Measurements from ENCODE around the gene COX6A2.

Gene COX6A2

GRCh38 chr16:31470615-31471014 is 42.5 kb upstream of the COX6A2 start:
- DNase-seq (ENCODE audit: low spot score): no peak
- TF ChIP-seq CTCF (IDR thresholded peaks at IDR 0.05; ENCODE audit: extremely low read depth, insufficient read depth, missing control alignments): no peak
- in situ Hi-C loops (cut with MboI; ENCODE audit: low pct_unique_long_range_greater_than_20kb, low sequenced_read_pairs, unreplicated experiment): loop anchor here (25.0 kb wide), 1 partner anchor 392 kb away; the partner anchor contains the start of gene ZNF267

GRCh38 chr16:31467858-31468257 is 39.7 kb upstream of the COX6A2 start:
- in situ Hi-C loops (cut with MboI; ENCODE audit: low pct_unique_long_range_greater_than_20kb, low sequenced_read_pairs, unreplicated experiment): loop anchor here (25.0 kb wide), 1 partner anchor 394 kb away; the partner anchor contains the start of gene ZNF267
- no peak for TF ChIP-seq CTCF (IDR thresholded peaks at IDR 0.05; ENCODE audit: extremely low read depth, insufficient read depth, missing control alignments)
- no peak for DNase-seq (ENCODE audit: low spot score)

GRCh38 chr16:31467151-31467773 is 39.1 kb upstream of the COX6A2 start:
- in situ Hi-C loops (cut with MboI; ENCODE audit: low pct_unique_long_range_greater_than_20kb, low sequenced_read_pairs, unreplicated experiment): loop anchor here (25.0 kb wide), 1 partner anchor 395 kb away; the partner anchor contains the start of gene ZNF267
- DNase-seq (ENCODE audit: low spot score): no peak
- TF ChIP-seq CTCF (IDR thresholded peaks at IDR 0.05; ENCODE audit: extremely low read depth, insufficient read depth, missing control alignments): no peak

GRCh38 chr16:31466381-31466841 is 38.3 kb upstream of the COX6A2 start:
- in situ Hi-C loops (cut with MboI; ENCODE audit: low pct_unique_long_range_greater_than_20kb, low sequenced_read_pairs, unreplicated experiment): loop anchor here (25.0 kb wide), 1 partner anchor 396 kb away; the partner anchor contains the start of gene ZNF267
- TF ChIP-seq CTCF (IDR thresholded peaks at IDR 0.05; ENCODE audit: extremely low read depth, insufficient read depth, missing control alignments): no peak
- DNase-seq (ENCODE audit: low spot score): no peak

GRCh38 chr16:31465788-31466370 is 37.7 kb upstream of the COX6A2 start:
- no peak for TF ChIP-seq CTCF (IDR thresholded peaks at IDR 0.05; ENCODE audit: extremely low read depth, insufficient read depth, missing control alignments)
- in situ Hi-C loops (cut with MboI; ENCODE audit: low pct_unique_long_range_greater_than_20kb, low sequenced_read_pairs, unreplicated experiment): loop anchor here (25.0 kb wide), 1 partner anchor 396 kb away; the partner anchor contains the start of gene ZNF267
- DNase-seq (ENCODE audit: low spot score): no peak

- in situ Hi-C loops (cut with MboI; ENCODE audit: low pct_unique_long_range_greater_than_20kb, low sequenced_read_pairs, unreplicated experiment): loop anchor here (25.0 kb wide), 1 partner anchor 397 kb away; the partner anchor contains the start of gene ZNF267
- TF ChIP-seq CTCF (IDR thresholded peaks at IDR 0.05; ENCODE audit: extremely low read depth, insufficient read depth, missing control alignments): no peak
- no peak for DNase-seq (ENCODE audit: low spot score)
Measured at GRCh38 chr16:31464781-31465260, 36.7 kb upstream of the COX6A2 start.

Measured in GM13977 (cell line).